SJCRH30 (cell line): ENCODE measurements around the gene ZBTB8A. TPM values are rescaled to one million over a fixed set of nuclear protein-coding genes. Genes with fewer than 3 reads are reported as not detected.
A peak's percentile ranks its signal among the peaks of the same experiment; 100 is the strongest.

Experiments
- DNase-seq, 2 experiments: peaks; one replicate each; pipeline ENCODE4 v3.0.0-alpha.2; 2015 to 2020
- H3K27ac ChIP-seq: fragments of 250-450 bp; sonication (Bioruptor Pico); 2 replicates; pipeline ENCODE4 v1.5.1; 2020; ENCODE audit warnings: mild to moderate bottlenecking, moderate library complexity
- H3K27me3 ChIP-seq: fragments of 250-450 bp; sonication (Bioruptor Pico); 2 replicates; pipeline ENCODE4 v1.5.1; 2020; ENCODE audit warnings: mild to moderate bottlenecking, moderate library complexity
- H3K36me3 ChIP-seq: fragments of 250-450 bp; sonication (Bioruptor Pico); 2 replicates; pipeline ENCODE4 v1.5.1; 2020; ENCODE audit warnings: mild to moderate bottlenecking, moderate library complexity
- H3K4me1 ChIP-seq: fragments of 250-450 bp; sonication (Bioruptor Pico); 2 replicates; pipeline ENCODE4 v1.5.1; 2020; ENCODE audit warnings: mild to moderate bottlenecking, moderate library complexity
- H3K4me3 ChIP-seq: fragments of 250-450 bp; sonication (Bioruptor Pico); 2 replicates; pipeline ENCODE4 v1.5.1; 2020; ENCODE audit warnings: mild to moderate bottlenecking, moderate library complexity
- H3K9me3 ChIP-seq: fragments of 250-450 bp; sonication (Bioruptor Pico); replicated peaks from 2 replicates; pipeline ENCODE4 v1.5.1; 2020; ENCODE audit warnings: mild to moderate bottlenecking, moderate library complexity
- total RNA-seq: library from RNA; depleted of rRNA; stranded (reverse); fragments of >200 nt; shearing (Covaris generic); gene quantifications from 2 replicates; pipeline ENCODE4 v1.2.3, GENCODE V29; 2014; rRNA removed

Gene ZBTB8A
- total RNA-seq, 1 experiment from 2014 or later, result 8.9 TPM

DNA sequence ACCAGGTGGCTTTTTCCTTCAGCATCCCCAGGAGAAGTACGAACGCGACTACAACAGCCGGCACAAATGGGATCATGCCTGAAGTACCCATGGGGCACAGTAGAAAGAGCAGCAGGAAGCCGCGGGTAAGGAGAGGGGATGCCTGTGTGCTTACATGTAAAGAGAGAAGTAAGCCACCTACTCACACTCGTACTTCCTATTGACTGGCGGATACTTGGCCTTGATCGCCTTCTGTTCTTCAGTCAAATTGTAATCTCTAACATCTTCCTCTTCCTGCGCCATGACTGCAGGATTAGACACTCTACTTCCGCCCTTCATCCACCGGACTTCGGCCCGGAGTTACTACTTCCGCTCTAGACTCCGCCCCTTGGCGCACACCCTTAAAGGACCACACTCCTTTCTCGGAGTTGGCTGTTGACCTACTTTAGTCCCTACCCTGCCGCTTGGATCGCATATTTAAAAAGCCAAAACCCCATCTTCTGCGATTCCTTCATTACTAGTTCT is 111.1 kb downstream of the ZBTB8A start, which contains the start of gene ZBTB8OS:
ZBTB8OS (minus strand) TSS at position 303 of the 504 bp plus-strand sequence; CDS start at position 282, 21 bp downstream.
- Histone ChIP-seq H3K4me1 (no peaks in the 10 kb centered on the region; the same call in 1 of the 2 replicates), H3K27ac (peak within 1 kb of the TSS; percentile 97), H3K27me3 (no peaks in the 10 kb centered on the region), H3K4me3 (peak within 1 kb of the TSS; percentile 90), H3K36me3 (peaks cover 31% of the 10 kb centered on the region), H3K9me3 (no peaks in the 10 kb centered on the region)
- DNase-seq, result peak; percentile 95 to 98

DNA sequence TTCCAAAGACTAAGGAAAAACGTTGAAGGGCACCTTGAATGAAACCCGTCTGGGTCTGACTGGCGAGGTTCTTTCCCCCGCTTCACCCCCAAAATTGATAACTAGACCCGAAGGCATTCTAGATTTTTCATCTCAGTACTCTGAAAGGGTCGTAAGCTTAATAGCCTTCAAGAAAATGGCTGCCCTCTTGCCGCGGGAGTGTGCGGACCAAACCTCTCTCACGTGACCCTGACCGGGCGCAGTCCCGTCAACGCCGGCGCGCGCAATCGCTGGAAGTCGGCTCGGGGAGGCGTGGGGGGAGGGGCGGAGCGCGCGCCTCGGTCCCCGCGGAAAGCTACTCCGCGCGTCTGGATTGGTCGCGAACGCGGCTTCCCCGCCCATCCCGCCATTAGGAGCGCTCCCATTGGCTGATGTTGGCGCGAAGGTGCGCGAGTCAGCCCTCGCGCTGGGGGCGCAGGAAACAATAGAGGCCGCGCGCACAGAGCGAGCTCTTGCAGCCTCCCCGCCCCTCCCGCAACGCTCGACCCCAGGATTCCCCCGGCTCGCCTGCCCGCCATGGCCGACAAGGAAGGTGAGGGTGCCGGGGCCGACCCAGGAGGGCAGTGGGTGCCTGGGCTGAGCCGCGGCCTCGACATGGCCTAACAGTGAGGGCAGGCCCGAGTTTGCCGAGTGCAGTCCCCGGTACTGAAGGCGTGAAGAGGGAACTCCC is 111.7 kb downstream of the ZBTB8A start, which contains the start of gene RBBP4:
RBBP4 (plus strand) TSS at position 457 of the 709 bp plus-strand sequence; CDS start at position 556, 99 bp downstream.
- DNase-seq, result peak; percentile 98
- Histone ChIP-seq H3K36me3 (peaks cover 37% of the 10 kb centered on the region), H3K4me1 (no peaks in the 10 kb centered on the region; the same call in 1 of the 2 replicates), H3K4me3 (peak within 1 kb of the TSS; percentile 90), H3K27ac (peak within 1 kb of the TSS; percentile 97), H3K9me3 (no peaks in the 10 kb centered on the region), H3K27me3 (no peaks in the 10 kb centered on the region)

DNA sequence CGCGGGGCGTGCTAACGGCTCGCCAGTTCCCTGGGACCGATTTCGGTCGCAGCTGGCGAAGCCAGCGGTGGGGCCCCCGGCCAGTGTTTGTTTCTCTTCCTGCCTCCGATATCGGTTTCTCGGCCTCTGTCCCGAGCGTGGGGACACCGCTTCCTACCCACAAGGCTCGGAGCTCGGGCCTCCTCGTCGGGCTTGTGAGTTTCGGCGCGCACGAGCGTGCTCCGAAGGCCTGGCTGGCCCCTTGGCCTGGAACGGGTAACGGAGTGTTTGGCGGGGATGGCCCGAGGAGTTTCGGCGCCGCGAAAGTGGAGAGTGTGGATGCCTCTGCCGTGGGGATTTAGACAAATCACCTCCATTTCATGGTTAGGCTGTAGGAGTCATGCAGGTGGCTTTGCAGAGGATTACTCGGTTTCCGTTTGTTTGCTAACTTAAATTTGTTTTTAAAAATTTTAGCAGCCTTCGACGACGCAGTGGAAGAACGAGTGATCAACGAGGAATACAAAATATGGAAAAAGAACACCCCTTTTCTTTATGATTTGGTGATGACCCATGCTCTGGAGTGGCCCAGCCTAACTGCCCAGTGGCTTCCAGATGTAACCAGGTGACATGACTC is 112.3 kb downstream of the ZBTB8A start:
- H3K4me3 ChIP-seq, result peak overlapping the region; percentile 90
- no peaks in the 10 kb centered on the region; the same call in 1 of the 2 replicates for H3K4me1 ChIP-seq
- no peak for DNase-seq
- peaks cover 43% of the 10 kb centered on the region for H3K36me3 ChIP-seq
- H3K27me3 ChIP-seq, result no peaks in the 10 kb centered on the region
- peak overlapping the region; percentile 97 for H3K27ac ChIP-seq
- no peaks in the 10 kb centered on the region for H3K9me3 ChIP-seq

DNA sequence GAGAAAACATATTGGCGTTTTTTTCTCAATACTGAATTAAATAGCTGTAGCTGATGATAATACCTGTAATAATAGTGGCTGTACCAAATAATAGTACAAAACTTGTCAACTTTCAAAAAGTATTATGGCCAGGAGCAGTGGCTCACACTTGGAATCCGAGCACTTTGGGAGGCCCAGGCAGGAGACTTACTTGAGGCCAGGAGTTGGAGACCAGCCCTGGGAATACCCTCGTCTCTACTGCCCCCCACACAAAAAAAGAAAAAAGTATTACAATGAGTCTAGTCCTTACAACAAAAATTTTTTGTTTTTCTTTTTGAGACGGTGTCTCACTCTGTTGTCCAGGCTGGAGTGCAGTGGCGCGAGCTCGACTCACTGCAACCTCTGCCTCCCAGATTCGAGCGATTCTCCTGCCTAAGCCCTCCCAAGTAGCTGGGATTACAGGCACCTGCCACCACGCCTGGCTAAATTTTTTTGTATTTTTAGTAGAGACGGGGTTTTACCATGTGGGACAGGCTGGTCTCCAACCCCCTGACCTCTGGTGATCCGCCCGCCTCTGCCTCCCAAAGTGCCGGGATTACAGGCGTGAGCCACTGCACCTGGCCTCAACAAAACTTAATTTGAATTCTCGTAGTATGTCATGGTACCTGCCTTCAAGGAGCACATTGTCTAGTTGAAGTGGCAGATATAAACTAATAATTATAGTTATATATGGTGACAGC is 113.2 kb downstream of the ZBTB8A start:
- Histone ChIP-seq H3K27me3 (no peaks in the 10 kb centered on the region; the same call in 1 of the 2 replicates), H3K27ac (no peak overlapping the region; the same call in 1 of the 2 replicates), H3K4me3 (peak overlapping the region; percentile 90), H3K4me1 (no peaks in the 10 kb centered on the region; the same call in 1 of the 2 replicates), H3K36me3 (peaks cover 52% of the 10 kb centered on the region), H3K9me3 (no peaks in the 10 kb centered on the region)
- no peak for DNase-seq

Other genes with a start within 250 kb of the ZBTB8A start
- gene HDAC1, start 247.3 kb upstream of the ZBTB8A start, total RNA-seq, result 156 and 160 TPM in 2 replicates
- 207 and 208 TPM in 2 replicates for gene MARCKSL1, start 203.2 kb upstream of the ZBTB8A start, total RNA-seq
- 2.1 and 4.2 TPM in 2 replicates for gene FAM229A, start 176.9 kb upstream of the ZBTB8A start, total RNA-seq
- 1.0 and 1.2 TPM in 2 replicates for gene TSSK3, start 176.9 kb upstream of the ZBTB8A start, total RNA-seq
- gene BSDC1, start 145.0 kb upstream of the ZBTB8A start, total RNA-seq, result 49.4 and 54.5 TPM in 2 replicates
- not detected in 2 replicates for gene ZBTB8B, start 74.4 kb upstream of the ZBTB8A start, total RNA-seq
- gene ZBTB8OS, start 111.1 kb downstream of the ZBTB8A start, total RNA-seq, result 55.7 and 73.9 TPM in 2 replicates
- 395 and 437 TPM in 2 replicates for gene RBBP4, start 111.8 kb downstream of the ZBTB8A start, total RNA-seq
- 1.1 and 1.6 TPM in 2 replicates for gene SYNC, start 163.3 kb downstream of the ZBTB8A start, total RNA-seq